Astrocyte of the spinal cord (primary cell): Measurements from ENCODE around the gene BAHCC1.

Source experiments
- DNase-seq: peaks from one replicate; pipeline ENCODE4 v3.0.0; 2011; ENCODE audit warnings: low read depth, low spot score
- H3K4me3 ChIP-seq: 2 replicates; pipeline ENCODE4 v1.5.1; 2011; ENCODE audit warnings: low read depth, mild to moderate bottlenecking, low read length, moderate library complexity
- CTCF ChIP-seq: IDR thresholded peaks from 2 replicates; pipeline ENCODE4 v1.5.1; 2012; ENCODE audit warnings: low read depth, mild to moderate bottlenecking, low read length, inconsistent platforms
- in situ Hi-C: cut with HindIII; loops from 2 replicates; pipeline ENCODE4 v1.10.0; 2017; ENCODE audit warnings: low sequenced_read_pairs

Gene BAHCC1

GRCh38 chr17:81403671-81404534 lies 8.6 kb downstream of the BAHCC1 start:
- no peak for DNase-seq
- no peak overlapping the region for H3K4me3 ChIP-seq
- in situ Hi-C loops, result loop anchor here (10.0 kb wide), 1 partner anchor 111 kb away; the partner anchor contains the start of gene ACTG1

GRCh38 chr17:81404558-81405165 lies 9.4 kb downstream of the BAHCC1 start:
- no peak overlapping the region for H3K4me3 ChIP-seq
- in situ Hi-C loops, result loop anchor here (10.0 kb wide), 1 partner anchor 110 kb away; the partner anchor contains the start of gene ACTG1
- DNase-seq, result no peak
- TF ChIP-seq CTCF, result no peak

More at GRCh38 chr17:81403671-81404534, 8.6 kb downstream of the BAHCC1 start:
- TF ChIP-seq CTCF, result no peak

- no peak for DNase-seq
- in situ Hi-C loops, result loop anchor here (10.0 kb wide), 1 partner anchor 109 kb away; the partner anchor contains the start of gene ACTG1
- no peak overlapping the region for H3K4me3 ChIP-seq
- TF ChIP-seq CTCF, result no peak
Observed at GRCh38 chr17:81405411-81405872, 10.2 kb downstream of the BAHCC1 start.

GRCh38 chr17:81406117-81406953 lies 11.1 kb downstream of the BAHCC1 start:
- H3K4me3 ChIP-seq, result no peak overlapping the region
- DNase-seq, result no peak
- in situ Hi-C loops, result loop anchor here (10.0 kb wide), 1 partner anchor 108 kb away; the partner anchor contains the start of gene ACTG1
- no peak for TF ChIP-seq CTCF

- in situ Hi-C loops, result loop anchor here (10.0 kb wide), 1 partner anchor 107 kb away; the partner anchor contains the start of gene ACTG1
Observed at GRCh38 chr17:81408049-81408448, 12.8 kb downstream of the BAHCC1 start.

More at GRCh38 chr17:81408049-81408448, 12.8 kb downstream of the BAHCC1 start:
- DNase-seq, result no peak
- no peak overlapping the region for H3K4me3 ChIP-seq
- no peak for TF ChIP-seq CTCF
